Stomach (tissue), 9 donors: ENCODE measurements around the gene CD69. TPM values are rescaled to one million over a fixed set of nuclear protein-coding genes. Genes with fewer than 3 reads are reported as not detected.

Experiments
- DNase-seq, 2 donors: peaks; one replicate each; pipeline versions ENCODE4 v3.0.0 to v3.0.0-alpha.2; 2013 to 2019
- H3K27ac ChIP-seq, 5 donors: fragments of 200-600 bp in 4 of 5; sonication (generic) in 4 of 5; one replicate each; pipeline ENCODE4 v1.5.1; 2013 to 2019; ENCODE audit warnings: mild to moderate bottlenecking in 1 of 5, moderate library complexity in 1 of 5
- H3K27me3 ChIP-seq, 3 donors: fragments of 200-600 bp; sonication (generic); one replicate each; pipeline ENCODE4 v1.5.1; 2017 to 2019; ENCODE audit warnings: mixed run types in 1 of 3
- H3K36me3 ChIP-seq, 4 donors: fragments of 200-600 bp; sonication (generic); 1 replicate in 3 of 4; 2 replicates in 1 of 4; pipeline ENCODE4 v1.5.1; 2016 to 2019
- H3K4me1 ChIP-seq, 4 donors: fragments of 200-600 bp; sonication (generic); one replicate each; pipeline ENCODE4 v1.5.1; 2016 to 2019
- H3K4me3 ChIP-seq, 4 donors: fragments of 200-600 bp; sonication (generic) in 3 of 4; one replicate each; pipeline ENCODE4 v1.5.1; 2016 to 2019; ENCODE audit warnings: mild to moderate bottlenecking in 1 of 4
- H3K9me3 ChIP-seq, 4 donors: fragments of 200-600 bp; sonication (generic); one replicate each; pipeline ENCODE4 v1.5.1; 2016 to 2019
- CTCF ChIP-seq, 7 experiments: fragments of 450-650 bp in 4 of 7; fragments of 200-600 bp in 3 of 7; sonication (generic) in 3 of 7; IDR thresholded peaks; one replicate each; pipeline ENCODE4 v1.5.1; 2016 to 2019; ENCODE audit warnings: antibody characterized with exemption in 7 of 7, control low read depth in 2 of 7, mild to moderate bottlenecking in 1 of 7
- EP300 ChIP-seq: sonication (generic); formaldehyde crosslinking; IDR thresholded peaks from one replicate; pipeline ENCODE4 v1.6.1; 2017; ENCODE audit warnings: antibody characterized with exemption
- POLR2A ChIP-seq, 4 donors: fragments of 450-650 bp; IDR thresholded peaks; one replicate each; pipeline ENCODE4 v1.6.1; 2016; ENCODE audit warnings: antibody characterized with exemption in 4 of 4, control low read depth in 2 of 4, mild to moderate bottlenecking in 1 of 4, moderate library complexity in 1 of 4
- POLR2AphosphoS5 ChIP-seq, 3 donors: sonication (generic); formaldehyde crosslinking; IDR thresholded peaks; one replicate each; pipeline ENCODE4 v1.6.1; 2016; ENCODE audit warnings: antibody characterized with exemption in 3 of 3
- WGBS, 5 donors: extraction: QIAGEN DNeasy Blood & Tissue Kit in 3 of 5; methylation state at CpG; one replicate each; pipeline versions ENCODE4 v1.1.5 to v1.1.7; 2013 to 2018; 5-methylcytosine and 5-hydroxymethylcytosine counted together
- intact Hi-C: fragments of 100-400 bp; cut with DNase I; formaldehyde crosslinking; loops from one replicate; pipeline ENCODE4 v1.15.1; 2023; ENCODE audit warnings: low total_unique reads
- polyA plus RNA-seq, 3 donors: library from polyadenylated mRNA; stranded (reverse); fragments of 200-250 nt; gene quantifications; one replicate each; pipeline ENCODE4 v1.2.3, GENCODE V29; 2013
- total RNA-seq, 5 donors: library from RNA; depleted of rRNA; stranded (reverse); fragments of >200 nt; gene quantifications; one replicate each; pipeline versions ENCODE4 v1.1.0 to v1.2.3, GENCODE V29; 2014 to 2016
- donor health status: healthy with polysubstance abuse.
- donor health status: Bipolar disorder and iron deficiency.
- donor health status: healthy.

Gene CD69
- total and polyA plus RNA-seq, 8 donors, result 2.1 to 15.4 (median 3.4) TPM; not detected in 1

GRCh38 chr12:9773216-9773877, 12.6 kb upstream of the CD69 start:
- TF ChIP-seq POLR2AphosphoS5 (IDR thresholded peaks at IDR 0.05) (no peak), POLR2A (IDR thresholded peaks at IDR 0.05) (no peak), EP300 (no peak), CTCF (IDR thresholded peaks at IDR 0.05) (no peak)
- Histone ChIP-seq H3K27ac (no peak overlapping the region), H3K9me3 (no peaks in the 10 kb centered on the region), H3K4me3 (no peak overlapping the region), H3K4me1 (peaks cover 0 to 13% (median 4%) of the 10 kb centered on the region in 4 donors), H3K36me3 (no peaks in the 10 kb centered on the region), H3K27me3 (no peaks in the 10 kb centered on the region)
- intact Hi-C loops, result no loop called here
- 42 to 73% (median 51%) methylated on average over 2 of the region's 2 CpGs for WGBS, 5 donors
- DNase-seq, result no peak

GRCh38 chr12:9763025-9763424, 2.3 kb upstream of the CD69 start:
- Histone ChIP-seq H3K36me3 (no peaks in the 10 kb centered on the region), H3K27me3 (no peaks in the 10 kb centered on the region), H3K4me1 (peaks cover 0 to 24% (median 0%) of the 10 kb centered on the region in 4 donors), H3K9me3 (no peaks in the 10 kb centered on the region), H3K27ac (peak overlapping the region in 1 of 5 donors; percentile 5), H3K4me3 (no peak overlapping the region)
- WGBS, 5 donors, result 62 to 77% (median 70%) methylated on average over 2 of the region's 2 CpGs
- TF ChIP-seq CTCF (IDR thresholded peaks at IDR 0.05) (no peak), POLR2A (IDR thresholded peaks at IDR 0.05) (no peak), EP300 (no peak), POLR2AphosphoS5 (IDR thresholded peaks at IDR 0.05) (no peak)
- intact Hi-C loops, result no loop called here
- DNase-seq, result no peak

GRCh38 chr12:9762369-9762768, 1.7 kb upstream of the CD69 start:
- Histone ChIP-seq H3K4me3 (no peak overlapping the region), H3K4me1 (peaks cover 0 to 24% (median 0%) of the 10 kb centered on the region in 4 donors), H3K36me3 (no peaks in the 10 kb centered on the region), H3K27ac (peak overlapping the region in 1 of 5 donors; percentile 69), H3K27me3 (no peaks in the 10 kb centered on the region), H3K9me3 (no peaks in the 10 kb centered on the region)
- no peak for DNase-seq
- TF ChIP-seq EP300, result no peak
- intact Hi-C loops, result no loop called here
- 93 to 97% (median 95%) methylated on average over 5 of the region's 5 CpGs for WGBS, 5 donors

GRCh38 chr12:9761419-9761781, 699 bp upstream of the CD69 start:
- intact Hi-C loops, result no loop called here
- Histone ChIP-seq H3K36me3 (no peaks in the 10 kb centered on the region), H3K4me1 (peaks cover 0 to 24% (median 0%) of the 10 kb centered on the region in 4 donors), H3K9me3 (no peaks in the 10 kb centered on the region), H3K27ac (peak overlapping the region in 4 of 5 donors; percentile 69 to 74 (median 69)), H3K4me3 (no peak overlapping the region), H3K27me3 (peaks cover 0 to 3% (median 0%) of the 10 kb centered on the region in 3 donors)
- DNase-seq, result peak in 1 of 2 donors; percentile 39
- TF ChIP-seq POLR2A (IDR thresholded peaks at IDR 0.05) (no peak), POLR2AphosphoS5 (IDR thresholded peaks at IDR 0.05) (no peak), CTCF (IDR thresholded peaks at IDR 0.05) (no peak), EP300 (no peak)
- WGBS, 5 donors, result 52 to 75% (median 69%) methylated on average over 4 of the region's 4 CpGs

GRCh38 chr12:9760120-9760519, 581 bp downstream of the CD69 start:
- Histone ChIP-seq H3K4me3 (peak overlapping the region in 3 of 4 donors; percentile 24 to 30 (median 29)), H3K27me3 (peaks cover 0 to 3% (median 0%) of the 10 kb centered on the region in 3 donors), H3K36me3 (no peaks in the 10 kb centered on the region), H3K27ac (peak overlapping the region in 4 of 5 donors; percentile 69 to 74 (median 69)), H3K4me1 (peaks cover 0 to 24% (median 0%) of the 10 kb centered on the region in 4 donors), H3K9me3 (no peaks in the 10 kb centered on the region)
- intact Hi-C loops, result no loop called here
- WGBS, 5 donors, result 74 to 87% (median 80%) methylated on average over 1 of the region's 1 CpG
- TF ChIP-seq POLR2AphosphoS5 (IDR thresholded peaks at IDR 0.05) (no peak), POLR2A (IDR thresholded peaks at IDR 0.05) (no peak), EP300 (no peak), CTCF (IDR thresholded peaks at IDR 0.05) (no peak)
- DNase-seq, result no peak
